GM18951 (cell line): ENCODE data around the gene CAMK2A.

Experiments used
- POLR2A ChIP-seq: IDR thresholded peaks from 4 replicates; pipeline ENCODE4 v1.6.1; 2011; ENCODE audit warnings: mild to moderate bottlenecking; ENCODE audit not compliant: insufficient read length, insufficient read depth; ENCODE audit errors: extremely low read depth
- in situ Hi-C: fragments of 300-500 bp; cut with MboI; formaldehyde crosslinking; loops from one replicate; pipeline ENCODE4 v1.12.0; 2022; ENCODE audit warnings: low sequenced_read_pairs, mixed read lengths, inconsistent platforms; ENCODE audit not compliant: unreplicated experiment

CAMK2A gene

DNA sequence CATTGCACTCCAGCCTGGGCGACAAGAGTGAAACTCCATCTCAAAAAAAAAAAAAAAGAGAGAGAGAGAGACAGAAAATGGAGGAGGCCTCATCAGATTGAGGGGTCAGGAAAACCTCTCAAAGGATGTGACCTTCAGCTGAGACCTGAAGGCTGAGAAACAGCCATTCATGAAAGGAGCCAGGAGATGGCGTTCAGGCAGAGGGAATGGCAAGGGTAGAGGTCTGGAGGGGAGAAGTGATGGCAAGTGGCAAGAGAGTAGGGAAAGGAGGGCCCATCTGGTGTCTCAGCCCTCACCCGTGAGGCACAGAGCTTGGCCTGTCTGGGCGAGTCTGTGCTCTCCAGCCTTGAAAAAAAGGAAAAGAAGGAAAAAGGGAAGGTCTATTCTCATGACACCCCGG is 17.0 kb downstream of the CAMK2A start:
- in situ Hi-C loops, result no loop called here
- no peak for TF ChIP-seq POLR2A

DNA sequence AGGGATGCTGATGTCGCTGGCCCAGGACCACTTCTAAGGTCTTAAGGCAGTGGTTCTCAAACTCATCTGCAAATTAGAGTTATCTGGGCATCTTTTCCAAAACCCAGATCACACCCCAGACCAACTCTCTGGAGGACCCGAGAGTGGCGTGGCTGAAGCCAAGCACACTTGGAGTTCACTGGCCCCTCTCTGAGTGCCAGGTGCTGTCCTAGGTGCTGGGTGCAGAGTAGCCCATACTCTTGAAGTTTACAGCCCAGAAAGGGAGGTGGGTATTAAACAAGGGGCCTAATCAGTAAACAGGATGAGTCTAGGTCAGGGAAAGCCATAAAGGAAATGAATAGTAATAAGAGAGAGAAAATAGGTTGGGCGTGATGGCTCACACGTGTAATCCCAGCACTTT is 17.6 kb downstream of the CAMK2A start:
- TF ChIP-seq POLR2A, result no peak
- in situ Hi-C loops, result no loop called here

DNA sequence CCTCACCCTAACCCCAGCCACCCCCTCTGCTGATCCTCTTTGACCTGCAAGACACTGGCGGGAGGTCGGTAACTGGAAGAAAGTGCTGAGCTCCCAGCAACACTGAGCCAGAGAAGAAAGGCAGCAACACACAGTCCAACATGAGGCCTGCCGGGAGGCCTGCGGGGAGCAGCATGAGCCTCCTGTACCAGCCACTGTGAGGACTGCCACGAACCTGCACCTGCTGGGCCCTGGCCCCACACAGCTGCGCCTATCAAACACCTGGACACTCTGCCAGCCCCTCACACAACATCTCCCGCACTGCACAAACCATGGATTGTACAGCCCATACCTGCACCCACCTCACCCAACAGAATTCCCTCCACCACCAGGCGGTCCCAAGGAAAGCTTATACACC is 18.3 kb downstream of the CAMK2A start:
- in situ Hi-C loops, result no loop called here
- no peak for TF ChIP-seq POLR2A

DNA sequence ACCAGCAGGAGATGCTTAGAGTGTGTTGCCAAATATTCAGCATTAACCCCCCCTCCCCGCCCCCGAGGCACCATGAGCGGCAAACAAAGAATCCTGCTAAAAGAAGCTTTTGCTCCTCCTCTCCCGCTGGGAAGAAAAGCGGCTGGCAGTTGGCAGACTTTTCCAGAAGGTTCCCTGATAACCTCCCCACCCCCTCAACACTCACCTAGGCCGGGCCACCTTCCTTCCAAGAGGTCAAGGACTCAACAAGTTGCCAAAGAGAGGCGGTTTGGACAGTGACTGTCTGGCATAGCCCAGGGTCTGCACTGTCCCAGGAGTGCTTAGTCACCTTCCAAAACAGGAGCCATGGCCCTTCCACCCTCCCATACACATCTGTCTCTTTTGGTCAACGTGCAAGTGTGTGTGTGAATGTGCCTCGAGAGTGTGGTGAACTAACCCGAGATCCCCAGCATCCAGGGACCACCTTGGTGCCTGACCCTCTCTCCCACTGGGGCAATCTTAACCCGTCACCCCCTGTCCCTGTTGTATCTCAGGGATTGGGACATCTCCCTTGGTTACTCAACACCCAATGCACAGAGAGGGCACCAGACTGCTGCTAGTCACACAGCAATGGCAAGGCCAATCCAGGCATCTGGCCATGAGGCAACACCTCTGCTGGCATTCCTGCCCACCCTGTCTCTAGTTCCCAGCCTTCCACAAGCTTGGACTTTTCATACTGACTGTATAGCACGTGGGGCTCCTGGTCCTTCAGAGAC is 18.9 kb downstream of the CAMK2A start:
- TF ChIP-seq POLR2A, result no peak
- in situ Hi-C loops, result no loop called here

DNA sequence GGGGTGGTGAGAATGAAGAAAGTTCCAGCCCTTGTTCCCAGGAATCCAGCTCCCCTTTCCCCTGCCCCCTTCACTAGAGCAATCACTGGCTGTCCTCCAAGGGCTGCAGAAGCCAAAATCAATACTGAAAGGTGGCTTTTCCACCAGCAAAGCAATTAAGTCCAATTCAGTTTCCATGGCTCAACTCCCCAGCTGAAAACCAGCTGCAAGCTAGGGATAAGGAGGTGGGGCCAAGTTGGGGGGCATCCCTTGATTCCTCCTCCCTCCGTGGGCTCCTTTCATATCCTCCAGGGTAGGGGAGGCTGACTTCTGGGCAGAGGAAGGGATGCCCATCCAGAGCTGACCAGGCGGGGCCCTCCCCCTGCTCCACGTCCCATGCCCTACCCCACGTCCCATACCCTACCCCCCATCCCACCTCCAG is 22.7 kb downstream of the CAMK2A start:
- TF ChIP-seq POLR2A, result no peak
- in situ Hi-C loops, result no loop called here

DNA sequence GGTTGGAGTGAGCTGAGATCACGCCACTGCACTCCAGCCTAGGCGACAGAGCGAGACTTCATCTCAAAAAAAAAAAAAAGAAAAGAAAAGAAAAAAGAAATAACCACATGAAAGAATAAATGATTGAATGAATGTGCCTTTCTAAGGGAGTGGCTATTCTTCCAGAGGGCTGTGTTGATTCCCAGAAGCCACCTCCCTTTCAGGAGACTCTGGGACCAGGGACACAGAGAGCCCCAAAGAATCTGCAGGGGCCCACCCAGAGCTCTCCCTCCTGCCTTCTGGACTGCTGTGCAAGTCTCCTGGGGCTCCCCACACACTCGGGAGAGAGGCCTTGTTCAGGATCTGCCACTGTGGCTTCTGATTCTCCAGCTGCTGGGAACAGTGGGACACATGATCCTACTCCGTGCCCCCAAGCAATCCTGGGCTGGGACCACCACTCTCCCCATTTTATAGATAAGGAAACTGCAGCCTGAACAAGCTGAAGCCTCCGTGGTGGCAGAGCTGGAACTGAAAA is 23.6 kb downstream of the CAMK2A start:
- no peak for TF ChIP-seq POLR2A
- in situ Hi-C loops, result no loop called here

DNA sequence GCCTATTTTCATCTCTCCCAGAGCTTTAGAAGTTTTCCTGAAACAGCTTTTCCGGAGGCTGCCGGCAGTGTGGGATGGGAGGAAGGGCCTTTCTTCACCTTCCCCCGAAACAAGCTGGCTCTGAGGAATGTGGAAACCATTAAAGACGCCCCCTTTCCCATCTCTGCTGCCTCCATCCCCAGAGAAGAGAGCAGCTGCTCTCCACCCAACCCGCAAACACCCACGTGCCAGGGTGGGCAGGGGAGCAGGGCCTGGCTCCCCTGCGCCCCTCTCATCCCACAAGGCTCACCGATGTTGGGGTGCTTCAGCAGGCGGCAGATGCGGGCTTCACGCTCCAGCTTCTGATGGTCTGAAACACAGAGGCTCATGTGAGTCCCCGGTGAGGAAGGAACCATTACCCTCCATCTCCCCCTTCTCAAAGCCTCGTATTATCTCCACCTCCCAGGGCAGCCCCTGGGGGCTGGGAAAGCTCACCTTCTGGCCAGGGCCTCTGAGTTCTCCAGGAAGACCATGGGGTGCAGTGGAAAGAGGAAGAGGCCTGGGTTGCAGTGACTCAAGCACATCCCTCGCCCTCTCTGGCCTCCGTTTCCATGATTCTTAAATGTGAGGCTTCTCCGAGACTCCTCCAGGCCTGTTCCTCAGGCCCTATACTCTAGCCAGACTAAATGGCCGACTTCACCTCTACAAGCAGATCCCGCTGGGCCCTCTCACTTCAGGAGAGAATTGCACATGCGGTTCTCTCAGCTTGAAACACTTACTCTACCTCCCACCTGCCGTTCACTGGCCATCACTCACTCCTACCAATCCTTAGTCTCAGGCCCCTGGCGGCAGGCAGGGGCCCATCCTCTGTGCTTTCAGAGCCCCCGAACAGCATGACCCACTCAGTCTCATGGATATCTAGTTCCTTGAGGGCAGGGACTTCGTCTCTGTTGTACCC is 24.6 kb downstream of the CAMK2A start:
- no peak for TF ChIP-seq POLR2A
- in situ Hi-C loops, result no loop called here

DNA sequence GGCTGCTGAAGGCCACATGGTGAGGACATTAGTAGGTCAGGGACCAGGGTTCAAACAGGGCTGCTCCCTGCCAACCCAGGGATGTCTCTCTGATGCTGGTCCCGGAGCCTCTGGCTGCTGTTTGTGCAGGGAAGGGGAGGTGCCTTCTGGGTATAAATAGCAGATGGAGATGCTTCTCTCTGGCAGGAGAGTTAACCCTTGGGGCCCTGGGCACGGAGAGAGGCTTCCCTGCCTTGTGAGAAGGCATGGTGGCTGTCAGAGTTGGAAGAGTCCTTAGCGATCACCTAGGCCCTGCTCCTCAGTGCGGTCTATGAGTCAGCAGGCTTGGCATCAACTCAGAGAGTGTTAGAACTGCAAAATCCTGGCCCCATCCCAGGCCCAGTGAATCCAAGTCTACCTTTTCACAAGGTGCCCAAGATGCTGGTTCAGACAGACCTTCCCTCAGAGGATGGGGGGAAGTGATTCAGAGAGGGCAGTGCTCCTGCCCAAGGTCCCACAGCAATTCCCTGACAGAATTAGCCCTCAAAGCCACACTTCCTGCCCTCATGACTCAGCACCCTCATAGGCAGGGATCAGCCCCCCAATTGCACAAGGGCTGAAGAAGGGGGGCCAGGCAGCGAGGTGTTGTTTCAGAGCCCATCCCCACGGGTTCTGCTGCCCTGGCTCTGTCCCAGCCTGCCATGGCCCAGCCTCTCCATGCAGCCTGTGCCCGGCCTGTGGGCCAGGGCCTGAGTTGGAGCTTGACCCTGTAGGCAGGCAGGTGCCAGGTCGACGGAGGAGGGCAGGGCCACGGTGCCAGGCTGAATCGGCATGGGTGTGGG is 25.6 kb downstream of the CAMK2A start:
- in situ Hi-C loops, result no loop called here

DNA sequence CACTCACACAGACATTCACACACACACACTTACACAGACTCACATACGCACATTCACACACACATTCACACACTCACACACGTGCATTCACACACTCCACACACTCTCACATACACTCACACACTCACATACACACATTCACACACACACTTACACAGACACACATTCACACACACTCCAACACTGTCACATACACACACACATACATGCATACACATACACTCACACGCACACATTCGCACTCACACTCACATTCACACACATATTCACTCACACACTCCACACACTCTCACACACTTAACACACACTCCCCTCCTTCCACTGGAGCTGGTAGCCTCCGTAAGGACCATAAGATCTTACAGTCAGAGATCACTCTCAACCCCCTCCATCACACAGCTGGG is 26.2 kb downstream of the CAMK2A start:
- no peak for TF ChIP-seq POLR2A
- in situ Hi-C loops, result no loop called here

More for the DNA sequence above, 25.6 kb downstream of the CAMK2A start:
- no peak for TF ChIP-seq POLR2A

DNA sequence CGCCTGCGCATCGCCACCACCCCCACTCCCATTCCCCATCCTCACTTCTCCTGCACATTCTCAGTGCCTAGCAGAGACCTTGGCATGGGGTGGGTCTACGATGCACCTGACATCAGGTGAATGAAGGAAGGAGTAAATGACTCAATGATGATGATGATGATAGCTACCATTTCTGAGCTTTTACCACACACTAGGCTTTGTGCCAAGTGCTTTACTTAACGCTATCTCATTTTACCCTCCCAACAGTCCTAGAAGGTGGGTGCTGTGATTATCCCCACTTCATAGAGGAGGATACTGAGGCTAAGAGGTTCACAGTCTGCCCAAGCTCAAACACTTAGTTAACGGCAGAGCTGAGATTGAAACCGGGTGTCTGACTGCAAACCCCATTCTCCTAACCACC is 27.1 kb downstream of the CAMK2A start:
- in situ Hi-C loops, result no loop called here
- no peak for TF ChIP-seq POLR2A

DNA sequence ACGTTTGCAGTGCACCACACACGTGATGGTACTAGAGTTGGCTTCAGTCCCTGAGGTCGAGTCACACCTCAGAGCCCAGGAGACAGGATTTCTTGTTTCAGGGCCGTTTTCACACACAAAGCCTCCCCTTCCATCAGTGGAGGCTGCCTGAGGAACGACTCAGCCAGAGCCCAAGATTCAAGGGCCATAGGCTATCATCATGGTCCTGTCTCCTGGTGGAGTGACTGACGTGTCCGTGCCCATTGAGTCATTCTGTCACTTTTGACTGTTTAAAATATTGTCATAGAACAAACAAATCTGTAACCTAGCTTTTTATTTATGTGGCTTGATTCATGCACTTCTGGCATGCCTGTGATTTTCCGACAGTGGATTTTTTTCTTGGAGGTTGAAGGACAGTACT is 28.3 kb downstream of the CAMK2A start:
- no peak for TF ChIP-seq POLR2A
- in situ Hi-C loops, result no loop called here

DNA sequence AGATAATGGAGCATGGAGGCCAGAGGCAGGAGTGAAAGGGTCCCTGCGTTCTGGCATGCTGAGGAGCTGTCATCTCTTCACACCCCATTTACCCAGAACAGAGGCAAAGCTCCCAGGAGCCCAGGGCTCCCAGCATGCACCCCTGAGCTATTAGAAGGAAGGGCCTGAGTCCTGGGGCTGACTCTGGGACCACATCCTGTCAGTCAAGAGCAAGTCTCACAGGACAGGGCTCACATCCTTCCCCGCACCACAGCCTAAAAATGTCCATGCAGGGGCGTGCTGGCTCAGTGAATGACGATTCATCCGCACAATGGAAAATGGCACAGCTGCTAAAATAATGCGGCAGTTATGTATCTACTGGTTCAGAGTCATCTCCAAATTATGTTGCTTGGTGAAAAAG is 31.4 kb downstream of the CAMK2A start:
- in situ Hi-C loops, result no loop called here
- no peak for TF ChIP-seq POLR2A

DNA sequence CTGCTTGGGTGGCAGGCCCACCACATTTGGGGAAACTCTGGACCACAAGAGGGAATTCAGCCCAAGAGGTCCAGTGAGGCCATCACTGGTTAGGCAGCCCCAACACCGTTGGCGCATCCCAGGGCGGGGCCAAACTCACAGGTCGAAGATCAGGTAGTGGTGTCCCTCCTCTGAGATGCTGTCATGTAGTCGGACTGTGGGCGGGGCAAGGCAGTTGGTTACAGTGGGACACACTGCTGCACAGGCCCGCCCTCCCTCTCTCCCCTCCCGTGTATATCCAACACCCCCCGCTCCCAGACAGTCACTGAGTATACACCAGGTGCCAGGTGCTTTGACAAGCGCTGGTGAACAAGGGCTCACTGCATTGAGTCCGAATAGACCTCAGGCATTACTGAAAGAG is 32.1 kb downstream of the CAMK2A start:
- in situ Hi-C loops, result no loop called here
- no peak for TF ChIP-seq POLR2A
